Measurements from ENCODE around the gene NEURL4.

DNA sequence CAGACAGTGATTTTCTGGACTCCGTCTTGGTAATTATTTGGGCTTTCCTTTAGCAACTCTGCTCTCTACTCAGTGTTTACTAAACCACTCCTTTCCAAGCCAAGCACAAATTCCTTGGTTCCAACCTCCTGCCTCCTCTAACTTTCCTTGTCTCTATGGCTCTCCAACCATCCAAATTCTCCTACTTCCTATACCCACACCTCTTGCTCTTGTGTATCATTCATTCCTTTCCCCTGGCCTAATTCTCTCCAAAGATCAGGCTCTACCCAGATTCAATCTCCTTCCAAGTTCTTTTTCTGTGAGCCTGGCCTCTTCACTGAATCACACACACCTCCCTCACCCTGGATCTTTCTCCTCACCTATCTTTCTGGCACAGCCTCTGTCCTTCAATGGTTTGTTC lies 1.1 kb downstream of the NEURL4 start:
- TF ChIP-seq CTCF (conservative IDR thresholded peaks at IDR 0.05; ENCODE audit: low read depth, low read length) (no peak), EZH2 (IDR thresholded peaks at IDR 0.05; ENCODE audit: borderline replicate concordance, low read depth, low read length, poor library complexity, severe bottlenecking) (no peak)

Data from A673 (cell line).